Measurements from ENCODE around the gene CEP70. TPM values are rescaled to one million over a fixed set of nuclear protein-coding genes. Genes with fewer than 3 reads are reported as not detected.

The CEP70 gene
- total RNA-seq, 1 experiment from 2014 or later: 32.6 TPM

- H2AFZ ChIP-seq (ENCODE audit: low read length): no peak overlapping the region
- H3K79me1 ChIP-seq (ENCODE audit: insufficient read depth, low read depth, low read length, poor library complexity, severe bottlenecking): no peaks in the 10 kb centered on the region
- Mint-ChIP-seq H3K9me3 (peaks cover 57 to 65% of the 10 kb centered on the region in 2 experiments), H3K27me3 (ENCODE audit: low read depth) (peaks cover 27% of the 10 kb centered on the region), H3K27ac (no peak overlapping the region), H3K4me3 (no peak overlapping the region), H3K4me1 (no peaks in the 10 kb centered on the region), H3K36me3 (ENCODE audit: insufficient read depth in 1 of 3, low read depth in 3 of 3) (peaks cover 26 to 57% (median 55%) of the 10 kb centered on the region in 3 experiments)
- H4K8ac ChIP-seq (replicated peaks; ENCODE audit: insufficient read length, low read depth, low read length): no peak overlapping the region
- H4K91ac ChIP-seq (ENCODE audit: insufficient read length, low read depth, low read length): no peak overlapping the region
- no peak for DNase-seq
- H3K23ac ChIP-seq (ENCODE audit: insufficient read length, low read depth, low read length): no peak overlapping the region
- H3T11ph ChIP-seq (ENCODE audit: low read length): no peak overlapping the region
- no peak overlapping the region for H3K9ac ChIP-seq (ENCODE audit: extremely low read depth, insufficient read length, low read length)
- no peak overlapping the region for H2BK120ac ChIP-seq (ENCODE audit: low read depth, low read length, poor library complexity, severe bottlenecking)
- H3K27me3 ChIP-seq (ENCODE audit: insufficient read depth, low read length): no peaks in the 10 kb centered on the region
- no peak overlapping the region for H2BK20ac ChIP-seq (ENCODE audit: low read depth, low read length, poor library complexity, severe bottlenecking)
- H3K56ac ChIP-seq (ENCODE audit: insufficient read length, low read depth, low read length): no peak overlapping the region
- no peak overlapping the region for H3K14ac ChIP-seq (ENCODE audit: insufficient read depth, low read length)
- no peak overlapping the region for H2BK15ac ChIP-seq (ENCODE audit: low read depth, low read length)
- H3K9me3 ChIP-seq (ENCODE audit: control insufficient read depth, low read depth, low read length): peaks cover 9% of the 10 kb centered on the region
- no CpG with 5 or more reads among the region's 4 CpGs for WGBS (ENCODE audit: extremely low coverage, insufficient read length, low lambda C conversion rate)
- H2BK12ac ChIP-seq (ENCODE audit: insufficient read length, low read depth, low read length): no peak overlapping the region
- no peaks in the 10 kb centered on the region for H4K20me1 ChIP-seq (ENCODE audit: control insufficient read depth, insufficient read depth, insufficient read length)
- no peak overlapping the region for H3K4me2 ChIP-seq (ENCODE audit: insufficient read depth, insufficient read length, low read length)
- no peak for TF ChIP-seq CTCF (conservative IDR thresholded peaks at IDR 0.05)
- H2AK5ac ChIP-seq (ENCODE audit: insufficient read length, low read length): no peak overlapping the region
- no peak overlapping the region for H4K5ac ChIP-seq (ENCODE audit: insufficient read length, low read depth, low read length)
- no peaks in the 10 kb centered on the region for H3K23me2 ChIP-seq (ENCODE audit: insufficient read length, low read depth, low read length, poor library complexity, severe bottlenecking)
- H3K4ac ChIP-seq (ENCODE audit: low read depth, low read length): no peak overlapping the region
- no peak overlapping the region for H3K27ac ChIP-seq (ENCODE audit: insufficient read length, low read depth, low read length)
- H2BK5ac ChIP-seq (ENCODE audit: insufficient read length, low read length): no peak overlapping the region
- H3K79me2 ChIP-seq (ENCODE audit: insufficient read depth, low read length): no peaks in the 10 kb centered on the region
- H3K4me1 ChIP-seq (ENCODE audit: insufficient read depth, low read length): no peaks in the 10 kb centered on the region
- H3K18ac ChIP-seq (ENCODE audit: insufficient read length, low read depth, low read length): no peak overlapping the region
Observed at GRCh38 chr3:138642226-138642926, 48.3 kb upstream of the CEP70 start.

Measured in H9 (cell line).